GM12864 (cell line): Measurements from ENCODE around the gene TTC34.
A peak's percentile ranks its signal among the peaks of the same experiment; 100 is the strongest.

ENCODE experiments used
- DNase-seq: peaks from one replicate; pipeline ENCODE4 v3.0.0-alpha.2; 2011; ENCODE audit warnings: low read depth
- H3K4me3 ChIP-seq: 2 replicates; pipeline ENCODE4 v1.5.1; 2011; ENCODE audit warnings: mild to moderate bottlenecking, low read depth, low read length, control low read depth
- TF ChIP-seq, protein P1 (sequence below): IDR thresholded peaks from 2 replicates; pipeline ENCODE4 v1.5.1; 2011; ENCODE audit warnings: low read depth, mild to moderate bottlenecking, moderate library complexity, low read length, control low read depth, inconsistent platforms; ENCODE audit errors: missing control alignments

The TTC34 gene, protein sequence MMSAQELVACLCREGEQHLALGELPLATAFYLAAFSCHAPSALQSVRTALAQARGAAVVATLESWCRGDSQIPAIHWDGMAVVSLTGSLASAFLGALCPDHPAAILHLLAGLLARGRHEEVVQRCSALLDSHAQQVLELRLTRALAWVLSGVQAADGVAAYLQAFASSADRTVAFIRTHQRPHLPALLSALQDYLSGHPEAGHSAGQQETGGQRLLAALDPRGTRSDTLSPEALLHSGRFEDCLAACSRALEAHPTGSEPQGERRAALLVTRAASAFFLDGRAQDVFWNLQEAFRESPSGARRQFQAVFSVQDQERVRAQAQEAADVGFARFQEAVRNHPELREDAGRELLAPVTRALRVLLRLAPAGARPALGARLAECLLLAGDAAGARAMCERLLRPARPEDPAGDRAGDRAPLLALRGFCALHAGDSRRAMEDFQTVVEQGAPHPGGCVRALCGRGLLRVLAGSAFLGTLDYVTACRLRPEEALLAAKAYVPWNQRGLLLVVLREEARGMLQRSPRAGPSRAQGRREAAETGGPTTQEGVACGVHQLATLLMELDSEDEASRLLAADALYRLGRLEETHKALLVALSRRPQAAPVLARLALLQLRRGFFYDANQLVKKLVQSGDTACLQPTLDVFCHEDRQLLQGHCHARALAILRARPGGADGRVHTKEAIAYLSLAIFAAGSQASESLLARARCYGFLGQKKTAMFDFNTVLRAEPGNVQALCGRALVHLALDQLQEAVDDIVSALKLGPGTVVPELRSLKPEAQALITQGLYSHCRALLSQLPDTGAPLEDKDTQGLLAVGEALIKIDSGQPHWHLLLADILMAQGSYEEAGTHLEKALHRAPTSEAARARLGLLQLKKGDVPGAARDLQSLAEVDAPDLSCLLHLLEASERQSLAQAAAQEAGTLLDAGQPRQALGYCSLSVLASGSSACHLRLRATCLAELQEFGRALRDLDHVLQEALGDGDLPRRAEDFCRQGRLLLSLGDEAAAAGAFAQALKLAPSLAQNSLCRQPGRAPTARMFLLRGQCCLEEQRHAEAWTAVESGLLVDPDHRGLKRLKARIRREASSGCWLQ

DNA sequence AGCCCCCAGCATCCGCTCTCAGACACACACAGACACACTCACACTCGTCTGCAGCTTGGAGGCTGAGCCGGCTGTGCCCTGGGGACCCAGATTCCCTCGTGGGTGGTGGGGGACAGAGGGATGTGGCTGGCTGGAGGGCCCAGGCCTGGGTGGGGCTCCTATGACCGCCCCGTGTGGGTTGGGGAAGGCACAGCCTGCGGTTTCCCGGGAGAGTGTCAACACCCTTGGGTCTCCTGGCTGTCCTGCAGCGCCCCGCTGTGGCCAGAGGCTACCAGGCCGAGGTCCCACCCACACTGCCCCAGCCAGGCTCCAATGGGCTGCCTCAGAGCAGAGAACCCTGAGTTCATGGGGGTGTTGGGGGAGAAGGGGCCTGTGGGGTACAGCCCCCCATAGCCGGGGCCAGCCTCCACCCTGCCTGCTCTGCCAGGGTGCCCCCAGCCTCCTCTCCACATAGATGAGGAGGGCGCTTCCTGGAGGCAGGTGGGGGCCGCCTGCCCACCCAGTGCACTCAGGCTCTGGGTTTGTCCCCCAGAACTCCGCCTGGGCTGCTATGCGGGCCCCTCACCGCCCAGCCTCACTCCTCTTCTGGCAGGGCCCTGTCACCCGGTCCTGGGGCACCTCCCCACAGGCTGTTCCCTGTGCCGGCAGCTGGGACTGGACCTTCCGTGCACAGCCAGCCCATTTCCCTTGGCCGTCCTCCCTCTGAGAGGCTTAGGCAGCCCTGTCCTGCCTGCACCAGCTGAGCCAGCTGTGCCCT, at the start of gene TTC34:
Gene TTC34, minus strand, starts transcription at position 159 of the 757 bp plus-strand sequence. CDS start 866 bp downstream, outside the sequence.
- no peak for DNase-seq

DNA sequence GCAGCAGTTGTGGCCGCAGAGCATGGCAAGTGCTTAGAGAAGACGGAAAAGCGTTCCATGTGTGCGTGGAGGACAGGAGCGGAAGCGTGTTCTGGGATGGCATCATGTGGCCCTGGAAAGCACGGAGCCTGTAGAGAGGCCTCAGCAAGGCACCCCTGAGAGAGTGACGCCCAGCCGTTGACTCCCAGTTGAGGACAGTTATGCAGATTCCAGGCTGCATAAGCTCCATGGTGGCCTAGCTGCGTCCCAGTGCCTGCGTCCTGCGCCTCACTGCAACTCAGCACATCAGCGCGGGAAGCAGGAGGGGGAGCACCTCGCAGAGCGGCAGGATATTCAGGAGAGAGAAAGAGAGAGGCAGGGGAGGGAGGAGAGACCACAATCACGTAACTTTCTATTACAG, 49.0 kb upstream of the TTC34 start:
- TF ChIP-seq, protein P1, sequence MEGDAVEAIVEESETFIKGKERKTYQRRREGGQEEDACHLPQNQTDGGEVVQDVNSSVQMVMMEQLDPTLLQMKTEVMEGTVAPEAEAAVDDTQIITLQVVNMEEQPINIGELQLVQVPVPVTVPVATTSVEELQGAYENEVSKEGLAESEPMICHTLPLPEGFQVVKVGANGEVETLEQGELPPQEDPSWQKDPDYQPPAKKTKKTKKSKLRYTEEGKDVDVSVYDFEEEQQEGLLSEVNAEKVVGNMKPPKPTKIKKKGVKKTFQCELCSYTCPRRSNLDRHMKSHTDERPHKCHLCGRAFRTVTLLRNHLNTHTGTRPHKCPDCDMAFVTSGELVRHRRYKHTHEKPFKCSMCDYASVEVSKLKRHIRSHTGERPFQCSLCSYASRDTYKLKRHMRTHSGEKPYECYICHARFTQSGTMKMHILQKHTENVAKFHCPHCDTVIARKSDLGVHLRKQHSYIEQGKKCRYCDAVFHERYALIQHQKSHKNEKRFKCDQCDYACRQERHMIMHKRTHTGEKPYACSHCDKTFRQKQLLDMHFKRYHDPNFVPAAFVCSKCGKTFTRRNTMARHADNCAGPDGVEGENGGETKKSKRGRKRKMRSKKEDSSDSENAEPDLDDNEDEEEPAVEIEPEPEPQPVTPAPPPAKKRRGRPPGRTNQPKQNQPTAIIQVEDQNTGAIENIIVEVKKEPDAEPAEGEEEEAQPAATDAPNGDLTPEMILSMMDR: no peak
- DNase-seq: no peak

More for the DNA sequence above, at the start of gene TTC34:
- H3K4me3 ChIP-seq: no peak within 1 kb of the TSS
- TF ChIP-seq, protein P1: peak; percentile 50

DNA sequence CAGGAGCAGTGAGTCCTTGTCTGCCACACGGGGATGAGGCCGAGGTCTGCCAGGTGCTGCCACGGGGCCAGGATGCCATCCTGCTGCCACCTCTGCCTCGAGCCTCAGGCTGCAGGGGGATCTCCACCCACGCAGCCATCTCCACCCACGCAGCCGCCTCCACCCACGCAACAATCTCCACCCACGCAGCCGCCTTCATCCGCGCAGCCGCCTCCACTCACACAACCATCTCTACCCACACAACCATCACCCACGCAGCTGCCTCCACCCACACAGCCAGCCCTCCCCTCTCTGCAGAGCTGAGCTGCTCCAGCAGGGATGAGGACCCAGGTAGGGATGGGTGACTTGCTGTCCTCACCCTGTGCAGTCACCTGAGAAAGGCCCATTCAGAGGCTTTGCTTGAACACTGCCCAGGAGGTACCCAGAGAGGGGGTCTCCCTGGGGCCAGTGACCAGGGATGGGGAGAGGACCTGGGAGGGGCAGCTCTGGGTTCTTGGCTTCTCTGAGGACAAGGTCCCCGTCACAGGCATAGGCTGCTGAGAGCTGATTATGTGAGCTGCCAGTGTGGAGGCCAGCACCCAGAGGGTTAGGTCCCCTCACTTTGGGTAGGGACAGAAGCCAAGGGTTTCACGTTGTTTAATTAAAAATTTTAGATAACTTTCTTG, 46.6 kb upstream of the TTC34 start:
- TF ChIP-seq, protein P1: no peak
- DNase-seq: no peak
- H3K4me3 ChIP-seq: no peak overlapping the region

More for the DNA sequence above, 49.0 kb upstream of the TTC34 start:
- H3K4me3 ChIP-seq: no peak overlapping the region

DNA sequence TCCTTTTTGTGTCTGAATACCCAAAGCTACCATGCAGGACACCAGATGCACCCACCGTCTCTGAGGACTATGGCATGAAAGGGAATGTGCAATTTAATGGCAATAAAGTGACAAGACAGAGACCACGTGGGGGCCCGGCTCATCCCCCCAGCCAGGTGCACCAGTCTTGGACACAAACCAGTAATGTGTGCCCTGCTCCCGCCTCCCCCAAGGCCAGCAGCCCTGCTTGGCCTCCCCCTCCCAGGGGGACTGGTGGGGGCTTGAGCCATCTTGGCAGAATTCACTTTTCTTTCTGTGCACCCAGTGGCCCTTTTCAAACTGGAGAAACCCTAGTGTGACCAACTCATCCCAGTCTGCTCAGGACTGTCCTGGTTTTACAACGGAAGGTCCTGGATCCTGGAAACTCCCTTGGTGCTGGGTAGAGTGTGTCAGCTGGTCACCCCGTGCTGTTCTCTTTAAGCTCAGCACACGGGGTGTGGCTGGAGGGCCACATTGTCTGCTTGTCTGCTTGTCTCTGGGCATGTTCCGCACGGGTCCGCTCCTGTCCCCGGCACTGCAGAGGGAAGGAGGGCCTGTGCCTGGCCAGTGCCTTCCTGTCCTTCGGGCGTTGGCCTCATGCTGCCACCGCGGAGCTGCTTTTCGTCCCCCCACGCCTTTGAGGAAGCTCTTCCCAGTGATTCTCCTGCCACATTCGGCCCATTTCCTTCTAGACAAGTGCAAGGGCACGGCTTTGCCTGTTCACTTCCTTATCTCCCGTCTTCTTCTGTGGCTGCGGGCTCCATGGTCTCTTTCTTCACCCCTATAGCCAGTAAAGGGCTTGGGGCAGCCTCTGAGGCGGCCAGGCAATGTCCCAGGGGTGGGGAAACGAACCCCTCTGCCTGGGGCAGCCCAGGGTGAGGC, 45.8 kb upstream of the TTC34 start:
- no peak overlapping the region for H3K4me3 ChIP-seq
- TF ChIP-seq, protein P1: no peak
- DNase-seq: no peak

DNA sequence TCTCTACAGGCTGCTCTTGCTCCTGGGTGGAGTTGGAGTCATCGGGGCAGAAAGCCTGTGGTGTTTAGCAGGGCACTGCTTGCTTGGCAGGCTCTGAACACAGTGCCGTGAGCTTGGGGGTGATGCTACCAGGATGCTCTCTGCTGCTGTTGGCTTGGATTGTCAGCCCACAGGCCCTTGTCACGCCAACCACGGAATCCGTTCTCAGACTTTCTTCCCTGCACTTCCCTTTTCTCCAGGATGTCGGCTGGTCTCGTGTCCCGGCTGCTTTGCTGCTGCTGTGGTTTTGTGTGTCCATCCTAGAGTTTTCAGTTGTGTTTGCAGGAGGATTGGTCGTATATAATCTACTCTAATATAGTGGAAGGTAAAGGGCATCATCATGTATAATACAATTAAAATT, 44.4 kb upstream of the TTC34 start:
- no peak overlapping the region for H3K4me3 ChIP-seq
- DNase-seq: no peak
- TF ChIP-seq, protein P1: no peak
